Activated CD8-positive, alpha-beta memory T cell treated with anti-CD3 and anti-CD28 coated beads, Interleukin-2, amount 50 U/mL, for 24 hours (primary cell): Measurements from ENCODE around the gene FSTL4.

ENCODE experiments used
- DNase-seq: peaks from one replicate; pipeline ENCODE4 v3.0.0-alpha.2; 2020; ENCODE audit errors: extremely low read depth

FSTL4 gene

GRCh38 chr5:133195250-133195649 is 417.1 kb downstream of the FSTL4 start:
- DNase-seq, result no peak

DNA sequence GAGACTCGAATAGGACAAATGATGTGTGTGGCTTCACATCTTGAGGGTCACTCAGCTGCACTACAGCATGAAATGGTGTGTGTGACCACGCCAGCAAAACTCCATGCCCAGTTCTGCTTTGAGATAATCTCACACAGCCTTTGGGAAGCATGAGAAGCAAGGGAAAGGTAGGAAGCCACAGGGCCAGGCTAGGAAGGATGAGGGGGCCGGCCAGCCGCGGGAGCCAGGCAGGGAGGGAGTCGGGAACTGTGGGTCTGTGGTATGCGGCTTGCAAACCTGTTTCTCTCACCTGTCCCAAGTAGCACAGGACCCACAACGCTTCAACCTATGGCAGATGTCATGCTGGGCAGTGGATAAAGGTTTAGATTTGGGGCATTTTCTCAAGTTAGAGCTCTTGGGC is 418.5 kb downstream of the FSTL4 start:
- DNase-seq, result no peak

GRCh38 chr5:133192716-133193115 is 419.6 kb downstream of the FSTL4 start:
- no peak for DNase-seq

GRCh38 chr5:133189881-133190280 is 422.5 kb downstream of the FSTL4 start:
- DNase-seq, result no peak

DNA sequence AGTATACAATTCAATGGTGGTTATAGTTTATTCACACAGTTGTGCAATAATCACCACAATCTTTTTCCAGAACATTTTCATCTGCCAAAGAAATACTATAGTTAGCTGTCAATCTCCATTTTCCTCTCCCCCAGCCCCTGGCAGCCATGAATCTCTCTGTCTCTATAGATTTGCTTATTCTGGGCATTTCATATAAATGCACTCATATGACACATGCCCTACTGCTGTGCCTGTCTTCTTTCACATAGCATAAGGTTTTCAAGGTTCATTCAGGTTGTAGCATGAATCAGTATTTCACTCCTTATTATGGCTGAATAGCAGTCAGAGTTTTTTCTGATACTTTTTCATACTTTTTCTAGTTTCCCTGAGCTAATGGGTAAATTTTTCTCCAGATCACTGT is 432.9 kb downstream of the FSTL4 start:
- DNase-seq, result no peak

- peak; percentile 10 for DNase-seq
Measured at GRCh38 chr5:133170756-133171387, 441.5 kb downstream of the FSTL4 start.

DNA sequence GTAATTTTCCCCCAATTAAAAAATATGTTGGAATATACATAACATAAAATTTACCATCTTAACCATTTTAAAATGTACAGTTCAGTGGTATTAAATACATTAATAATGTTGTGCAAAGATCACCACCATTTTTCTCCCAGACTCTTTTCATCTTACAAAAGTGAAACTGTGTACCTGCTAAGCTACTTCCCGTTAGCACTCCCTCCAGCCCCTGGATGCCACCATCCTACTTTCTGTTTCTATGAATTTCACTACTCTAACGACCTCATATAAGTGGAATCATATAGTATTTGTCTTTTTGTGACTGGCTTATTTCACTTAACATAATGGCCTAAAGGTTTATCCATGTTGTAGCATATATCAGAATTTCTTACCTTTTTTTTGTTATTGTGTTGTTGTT is 447.6 kb downstream of the FSTL4 start:
- no peak for DNase-seq

GRCh38 chr5:133163839-133164238 is 448.5 kb downstream of the FSTL4 start:
- no peak for DNase-seq

DNA sequence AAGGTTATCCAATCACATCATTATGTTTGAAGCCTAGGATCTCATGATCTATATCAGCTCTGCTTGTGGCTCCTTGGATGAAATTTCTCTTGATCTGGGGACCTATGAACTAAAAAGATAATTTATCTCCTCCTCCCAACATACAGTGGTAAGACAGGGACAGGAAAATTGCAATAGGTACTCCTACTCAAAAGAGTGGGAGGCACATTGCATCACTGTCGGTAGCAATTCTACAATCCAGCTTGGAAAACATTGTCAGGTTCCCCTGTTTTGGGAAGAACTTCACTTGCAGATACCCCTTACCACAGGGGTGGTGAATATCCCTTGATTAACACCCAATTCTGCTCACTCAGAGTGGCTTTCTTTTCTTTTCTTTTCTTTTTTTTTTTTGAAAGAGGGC is 452.8 kb downstream of the FSTL4 start:
- no peak for DNase-seq

- DNase-seq, result no peak
Measured at GRCh38 chr5:133155326-133155969, 456.9 kb downstream of the FSTL4 start.

- DNase-seq, result no peak
Measured at GRCh38 chr5:133154274-133155075, 457.9 kb downstream of the FSTL4 start.

GRCh38 chr5:133150909-133151544 is 461.3 kb downstream of the FSTL4 start:
- DNase-seq, result no peak

- no peak for DNase-seq
Measured at GRCh38 chr5:133149345-133149744, 463.0 kb downstream of the FSTL4 start.

DNA sequence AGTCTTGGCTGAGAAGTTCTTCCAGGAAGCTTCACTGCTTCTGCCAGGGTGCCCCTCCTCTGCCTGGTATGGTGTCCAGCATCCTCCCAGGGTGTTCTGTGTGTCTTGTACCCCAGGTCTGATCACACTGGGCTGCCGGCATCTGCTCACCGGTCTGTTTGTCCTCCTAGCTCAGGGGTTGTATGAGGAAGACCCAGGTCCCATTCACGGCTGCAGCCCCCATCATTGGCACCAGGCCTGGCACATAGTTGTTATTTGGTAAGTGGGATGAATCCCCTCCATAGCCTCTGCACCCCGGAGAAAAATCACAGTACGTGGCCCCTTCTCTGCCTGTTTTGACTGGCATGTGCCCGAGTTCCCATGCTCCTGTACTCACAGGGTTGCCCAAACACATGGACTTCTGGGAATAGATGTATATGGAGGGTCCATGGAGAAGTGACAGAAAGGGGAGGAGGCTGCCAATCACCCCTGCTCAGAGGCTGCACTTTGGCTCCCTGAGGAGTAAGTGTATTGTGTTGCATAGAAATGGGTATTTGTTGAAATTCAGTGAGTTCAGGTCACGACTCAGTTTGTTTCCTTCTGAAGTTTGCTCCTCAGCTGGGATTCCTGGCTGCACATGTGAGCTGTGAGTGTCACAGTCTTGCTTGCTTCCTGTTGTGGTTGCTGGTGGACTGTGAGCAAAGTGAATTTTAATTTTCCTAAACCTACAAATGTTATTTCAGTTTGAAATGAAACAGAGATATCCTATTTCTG is 464.4 kb downstream of the FSTL4 start:
- no peak for DNase-seq

- no peak for DNase-seq
Measured at GRCh38 chr5:133147411-133147810, 464.9 kb downstream of the FSTL4 start.
